Measurements from ENCODE around the gene URAD.

The URAD gene

GRCh38 chr13:27954406-27954851 lies 34.1 kb downstream of the URAD start:
- Histone ChIP-seq H3K4ac (ENCODE audit: low read length) (no peak overlapping the region), H2AK5ac (ENCODE audit: low read depth, low read length) (no peak overlapping the region), H3K18ac (ENCODE audit: low read length) (peak overlapping the region; percentile 71), H3K4me3 (ENCODE audit: low read length in 2 of 2) (peak overlapping the region in 1 of 2 donors; percentile 57), H3K79me1 (ENCODE audit: low read depth, low read length) (no peaks in the 10 kb centered on the region), H3K9ac (ENCODE audit: low read depth, low read length, poor library complexity) (no peak overlapping the region), H4K91ac (ENCODE audit: low read depth, low read length, poor library complexity) (no peak overlapping the region), H3K4me2 (ENCODE audit: insufficient read depth, low read length, poor library complexity, severe bottlenecking) (peak overlapping the region; percentile 98), H2AFZ (ENCODE audit: low read length) (peak overlapping the region; percentile 99), H2BK12ac (ENCODE audit: low read length) (no peak overlapping the region), H3K23ac (ENCODE audit: low read depth, low read length, poor library complexity) (no peak overlapping the region), H3K14ac (ENCODE audit: low read length) (no peak overlapping the region), H3K27ac (replicated peaks; ENCODE audit: low read length) (no peak overlapping the region), H2BK15ac (ENCODE audit: low read length) (no peak overlapping the region), H3K9me3 (replicated peaks in 1 of 2; ENCODE audit: control insufficient read depth in 2 of 2, insufficient read depth in 1 of 2, low read depth in 1 of 2, low read length in 2 of 2) (no peaks in the 10 kb centered on the region), H4K8ac (ENCODE audit: low read depth, low read length) (no peak overlapping the region), H2BK5ac (ENCODE audit: low read length) (no peak overlapping the region), H3K4me1 (ENCODE audit: control insufficient read depth in 2 of 2, insufficient read depth in 1 of 2, low read depth in 1 of 2, low read length in 2 of 2) (no peaks in the 10 kb centered on the region), H2BK120ac (ENCODE audit: low read depth, low read length) (no peak overlapping the region), H3K36me3 (replicated peaks in 1 of 2; ENCODE audit: control insufficient read depth in 2 of 2, insufficient read depth in 2 of 2, low read length in 2 of 2) (no peaks in the 10 kb centered on the region), H3K27me3 (ENCODE audit: control insufficient read depth in 3 of 3, insufficient read depth in 3 of 3, low read depth in 1 of 3, low read length in 3 of 3) (peaks cover 18 to 77% (median 60%) of the 10 kb centered on the region in 3 experiments)
- WGBS, 2 donors (ENCODE audit: extremely low coverage in 2 of 2, insufficient read length in 2 of 2, insufficient replicate concordance in 1 of 2), result no CpG with 5 or more reads among the region's 56 CpGs
- DNase-seq (ENCODE audit: low spot score), result no peak

DNA sequence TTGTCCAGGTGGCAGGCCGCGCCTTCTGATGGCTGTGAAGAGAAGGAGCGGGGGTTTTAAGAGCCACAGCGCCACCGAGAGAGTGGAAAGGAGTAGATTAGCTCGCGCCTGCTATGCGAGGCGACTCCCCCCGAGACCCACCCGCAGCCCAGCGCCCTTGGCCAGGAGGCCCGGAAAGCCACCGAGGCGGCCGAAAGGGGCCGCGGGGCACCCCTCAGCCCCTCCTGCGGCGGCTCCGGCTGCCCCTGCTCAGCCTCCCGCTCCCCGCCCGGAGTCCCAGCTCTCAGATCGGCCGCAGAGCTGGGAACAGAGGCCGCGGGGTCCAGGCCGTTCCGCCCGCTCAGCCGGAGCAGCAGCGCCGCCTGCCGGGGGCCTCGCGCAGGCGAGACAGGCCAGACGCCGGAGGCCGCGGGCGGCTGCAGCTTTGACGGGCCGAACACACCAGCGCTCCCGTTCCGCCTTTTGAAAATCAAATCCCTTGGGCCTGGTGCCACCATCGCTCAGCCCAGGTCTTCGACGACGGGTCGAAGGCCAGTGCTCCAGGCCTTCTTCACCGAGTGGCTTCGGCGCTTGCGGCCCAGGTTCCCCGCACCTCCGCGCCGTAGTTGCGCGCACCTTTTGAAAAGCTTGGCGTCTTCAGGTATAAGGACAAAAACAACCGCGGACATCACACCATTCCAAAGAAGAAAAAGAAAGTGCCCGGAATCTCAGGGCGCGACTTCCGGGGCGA lies 34.7 kb downstream of the URAD start:
- Histone ChIP-seq H3K4me3 (ENCODE audit: low read length in 2 of 2) (peak overlapping the region; percentile 35 to 75), H3K14ac (ENCODE audit: low read length) (no peak overlapping the region), H3K27me3 (ENCODE audit: control insufficient read depth in 3 of 3, insufficient read depth in 3 of 3, low read depth in 1 of 3, low read length in 3 of 3) (peaks cover 17 to 71% (median 55%) of the 10 kb centered on the region in 3 experiments), H4K91ac (ENCODE audit: low read depth, low read length, poor library complexity) (no peak overlapping the region), H3K4ac (ENCODE audit: low read length) (no peak overlapping the region), H3K9ac (ENCODE audit: low read depth, low read length, poor library complexity) (no peak overlapping the region), H2BK15ac (ENCODE audit: low read length) (no peak overlapping the region), H4K8ac (ENCODE audit: low read depth, low read length) (no peak overlapping the region), H3K9me3 (replicated peaks in 1 of 2; ENCODE audit: control insufficient read depth in 2 of 2, insufficient read depth in 1 of 2, low read depth in 1 of 2, low read length in 2 of 2) (no peaks in the 10 kb centered on the region), H2BK120ac (ENCODE audit: low read depth, low read length) (no peak overlapping the region), H3K4me1 (ENCODE audit: control insufficient read depth in 2 of 2, insufficient read depth in 1 of 2, low read depth in 1 of 2, low read length in 2 of 2) (no peaks in the 10 kb centered on the region), H2AFZ (ENCODE audit: low read length) (peak overlapping the region; percentile 99), H2BK12ac (ENCODE audit: low read length) (no peak overlapping the region), H2AK5ac (ENCODE audit: low read depth, low read length) (no peak overlapping the region), H3K23ac (ENCODE audit: low read depth, low read length, poor library complexity) (no peak overlapping the region), H3K79me1 (ENCODE audit: low read depth, low read length) (no peaks in the 10 kb centered on the region), H2BK5ac (ENCODE audit: low read length) (no peak overlapping the region), H3K36me3 (replicated peaks in 1 of 2; ENCODE audit: control insufficient read depth in 2 of 2, insufficient read depth in 2 of 2, low read length in 2 of 2) (no peaks in the 10 kb centered on the region), H3K4me2 (ENCODE audit: insufficient read depth, low read length, poor library complexity, severe bottlenecking) (peak overlapping the region; percentile 98), H3K27ac (replicated peaks; ENCODE audit: low read length) (no peak overlapping the region), H3K18ac (ENCODE audit: low read length) (peak overlapping the region; percentile 83)
- peak; percentile 89 for DNase-seq (ENCODE audit: low spot score)
- WGBS, 2 donors (ENCODE audit: extremely low coverage in 2 of 2, insufficient read length in 2 of 2, insufficient replicate concordance in 1 of 2), result no CpG with 5 or more reads among the region's 71 CpGs

- no CpG with 5 or more reads among the region's 30 CpGs for WGBS, 2 donors (ENCODE audit: extremely low coverage in 2 of 2, insufficient read length in 2 of 2, insufficient replicate concordance in 1 of 2)
- Histone ChIP-seq H3K4me1 (ENCODE audit: control insufficient read depth in 2 of 2, insufficient read depth in 1 of 2, low read depth in 1 of 2, low read length in 2 of 2) (no peaks in the 10 kb centered on the region), H3K18ac (ENCODE audit: low read length) (peak overlapping the region; percentile 80), H3K79me1 (ENCODE audit: low read depth, low read length) (no peaks in the 10 kb centered on the region), H3K23ac (ENCODE audit: low read depth, low read length, poor library complexity) (no peak overlapping the region), H3K36me3 (replicated peaks in 1 of 2; ENCODE audit: control insufficient read depth in 2 of 2, insufficient read depth in 2 of 2, low read length in 2 of 2) (no peaks in the 10 kb centered on the region), H3K14ac (ENCODE audit: low read length) (no peak overlapping the region), H3K4me2 (ENCODE audit: insufficient read depth, low read length, poor library complexity, severe bottlenecking) (peak overlapping the region; percentile 98), H3K4me3 (ENCODE audit: low read length in 2 of 2) (peak overlapping the region; percentile 35 to 75), H2AFZ (ENCODE audit: low read length) (peak overlapping the region; percentile 99), H3K9ac (ENCODE audit: low read depth, low read length, poor library complexity) (no peak overlapping the region), H2BK12ac (ENCODE audit: low read length) (no peak overlapping the region), H2AK5ac (ENCODE audit: low read depth, low read length) (no peak overlapping the region), H2BK120ac (ENCODE audit: low read depth, low read length) (no peak overlapping the region), H2BK5ac (ENCODE audit: low read length) (no peak overlapping the region), H4K91ac (ENCODE audit: low read depth, low read length, poor library complexity) (no peak overlapping the region), H3K27ac (replicated peaks; ENCODE audit: low read length) (no peak overlapping the region), H4K8ac (ENCODE audit: low read depth, low read length) (no peak overlapping the region), H3K4ac (ENCODE audit: low read length) (no peak overlapping the region), H3K9me3 (replicated peaks in 1 of 2; ENCODE audit: control insufficient read depth in 2 of 2, insufficient read depth in 1 of 2, low read depth in 1 of 2, low read length in 2 of 2) (no peaks in the 10 kb centered on the region), H2BK15ac (ENCODE audit: low read length) (no peak overlapping the region), H3K27me3 (ENCODE audit: control insufficient read depth in 3 of 3, insufficient read depth in 3 of 3, low read depth in 1 of 3, low read length in 3 of 3) (peaks cover 14 to 64% (median 47%) of the 10 kb centered on the region in 3 experiments)
- no peak for DNase-seq (ENCODE audit: low spot score)
These were observed 35.4 kb downstream of the URAD start for GRCh38 chr13:27952876-27953675.

- no peak overlapping the region for H3K4me2 ChIP-seq (ENCODE audit: insufficient read depth, low read length, poor library complexity, severe bottlenecking)
- no peak overlapping the region for H4K8ac ChIP-seq (ENCODE audit: low read depth, low read length)
- H3K9ac ChIP-seq (ENCODE audit: low read depth, low read length, poor library complexity), result no peak overlapping the region
- WGBS, 2 donors (ENCODE audit: extremely low coverage in 2 of 2, insufficient read length in 2 of 2, insufficient replicate concordance in 1 of 2), result no CpG with 5 or more reads among the region's 1 CpG
- peaks cover 0 to 15% (median 3%) of the 10 kb centered on the region in 3 experiments for H3K27me3 ChIP-seq (ENCODE audit: control insufficient read depth in 3 of 3, insufficient read depth in 3 of 3, low read depth in 1 of 3, low read length in 3 of 3)
- no peak overlapping the region for H3K4ac ChIP-seq (ENCODE audit: low read length)
- H3K27ac ChIP-seq (replicated peaks; ENCODE audit: low read length), result no peak overlapping the region
- H3K18ac ChIP-seq (ENCODE audit: low read length), result no peak overlapping the region
- no peak overlapping the region for H2BK5ac ChIP-seq (ENCODE audit: low read length)
- peaks cover 0 to 1% of the 10 kb centered on the region in 2 donors for H3K9me3 ChIP-seq (replicated peaks in 1 of 2; ENCODE audit: control insufficient read depth in 2 of 2, insufficient read depth in 1 of 2, low read depth in 1 of 2, low read length in 2 of 2)
- H2BK12ac ChIP-seq (ENCODE audit: low read length), result no peak overlapping the region
- no peaks in the 10 kb centered on the region for H3K79me1 ChIP-seq (ENCODE audit: low read depth, low read length)
- no peak overlapping the region for H2AFZ ChIP-seq (ENCODE audit: low read length)
- H3K4me3 ChIP-seq (ENCODE audit: low read length in 2 of 2), result no peak overlapping the region
- no peak overlapping the region for H3K23ac ChIP-seq (ENCODE audit: low read depth, low read length, poor library complexity)
- H3K14ac ChIP-seq (ENCODE audit: low read length), result no peak overlapping the region
- no peak overlapping the region for H4K91ac ChIP-seq (ENCODE audit: low read depth, low read length, poor library complexity)
- no peak overlapping the region for H2BK120ac ChIP-seq (ENCODE audit: low read depth, low read length)
- no peak overlapping the region for H2AK5ac ChIP-seq (ENCODE audit: low read depth, low read length)
- H3K36me3 ChIP-seq (replicated peaks in 1 of 2; ENCODE audit: control insufficient read depth in 2 of 2, insufficient read depth in 2 of 2, low read length in 2 of 2), result no peaks in the 10 kb centered on the region
- H3K4me1 ChIP-seq (ENCODE audit: control insufficient read depth in 2 of 2, insufficient read depth in 1 of 2, low read depth in 1 of 2, low read length in 2 of 2), result no peaks in the 10 kb centered on the region
- H2BK15ac ChIP-seq (ENCODE audit: low read length), result no peak overlapping the region
- no peak for DNase-seq (ENCODE audit: low spot score)
These were observed 45.5 kb downstream of the URAD start for GRCh38 chr13:27942972-27943371.

Measured in neuronal stem cell (in vitro differentiated cells).